HG02763 (cell line): ENCODE results near the gene KIF26B.
"Not testable (repeated sequence)": the region's sequence is repeated elsewhere in the genome, so short reads cannot be mapped to it uniquely, and the experiment has no call there.

Experiments
- ATAC-seq: cut with Tn5 transposase; IDR thresholded peaks from one replicate; pipeline ENCODE4 v1.9.1; 2021; ENCODE audit warnings: mild to moderate bottlenecking, moderate library complexity; ENCODE audit not compliant: unreplicated experiment

Gene KIF26B

GRCh38 chr1:245313576-245313975 is 158.8 kb downstream of the KIF26B start:
- ATAC-seq, result no peak

GRCh38 chr1:245316784-245317183 is 162.0 kb downstream of the KIF26B start:
- no peak for ATAC-seq

- no peak for ATAC-seq
Measured at GRCh38 chr1:245317217-245317616, 162.4 kb downstream of the KIF26B start.

GRCh38 chr1:245319094-245319493 is 164.3 kb downstream of the KIF26B start:
- ATAC-seq, result no peak

GRCh38 chr1:245322673-245323072 is 167.9 kb downstream of the KIF26B start:
- ATAC-seq, result no peak

GRCh38 chr1:245323765-245324164 is 169.0 kb downstream of the KIF26B start:
- not testable (repeated sequence) for ATAC-seq

- no peak for ATAC-seq
Measured at GRCh38 chr1:245325922-245326795, 171.4 kb downstream of the KIF26B start.

GRCh38 chr1:245327360-245327759 is 172.6 kb downstream of the KIF26B start:
- ATAC-seq, result no peak

GRCh38 chr1:245327842-245328241 is 173.1 kb downstream of the KIF26B start:
- no peak for ATAC-seq

GRCh38 chr1:245330951-245331350 is 176.2 kb downstream of the KIF26B start:
- ATAC-seq, result no peak

- ATAC-seq, result no peak
Measured at GRCh38 chr1:245332085-245332484, 177.3 kb downstream of the KIF26B start.

GRCh38 chr1:245332513-245332912 is 177.7 kb downstream of the KIF26B start:
- no peak for ATAC-seq

- ATAC-seq, result no peak
Measured at GRCh38 chr1:245334235-245334634, 179.4 kb downstream of the KIF26B start.

GRCh38 chr1:245334827-245335490 is 180.2 kb downstream of the KIF26B start:
- no peak for ATAC-seq

- not testable (repeated sequence) for ATAC-seq
Measured at GRCh38 chr1:245335684-245336083, 180.9 kb downstream of the KIF26B start.

- no peak for ATAC-seq
Measured at GRCh38 chr1:245336149-245336983, 181.6 kb downstream of the KIF26B start.

GRCh38 chr1:245336984-245337355 is 182.2 kb downstream of the KIF26B start:
- not testable (repeated sequence) for ATAC-seq

GRCh38 chr1:245337829-245338484 is 183.2 kb downstream of the KIF26B start:
- no peak for ATAC-seq

- no peak for ATAC-seq
Measured at GRCh38 chr1:245338485-245338877, 183.7 kb downstream of the KIF26B start.

- ATAC-seq, result no peak
Measured at GRCh38 chr1:245341743-245342142, 187.0 kb downstream of the KIF26B start.
